IMR-90 (cell line): ENCODE results near the gene NPB. TPM values are rescaled to one million over a fixed set of nuclear protein-coding genes. Genes with fewer than 3 reads are reported as not detected.

Experiments
- ATAC-seq: fragments of 200-7000 bp; cut with Tn5 transposase; 2 replicates; pipeline ENCODE4 v1.9.1; 2020; ENCODE audit warnings: low read depth, mild to moderate bottlenecking, moderate library complexity
- BruUV-seq: library from RNA; stranded (reverse); fragments of 400-500 nt; replicated peaks from 2 replicates; lab custom pipeline; 2021; lab: Mats Ljungman, UMichigan
- CTCF ChIA-PET: fragments of 300-600 bp; formaldehyde crosslinking; extraction: SDS; loops from one replicate; lab custom pipeline; 2021; ENCODE audit warnings: antibody characterized with exemption; lab: Yijun Ruan, JAX
- POLR2A ChIA-PET: fragments of 300-600 bp; sonication (Branson Sonifier 250); formaldehyde crosslinking; loops from one replicate; lab custom pipeline; 2022; ENCODE audit warnings: antibody characterized with exemption; ENCODE audit not compliant: unreplicated experiment; lab: Charles Lee
- DNase-seq: peaks from one replicate; pipeline ENCODE4 v3.0.0; 2013
- H2AFZ ChIP-seq: replicated peaks from 2 replicates; pipeline ENCODE3; 2013; ENCODE audit warnings: low read length, mild to moderate bottlenecking; ENCODE audit not compliant: poor library complexity
- H2AK5ac ChIP-seq: 2 replicates; pipeline ENCODE4 v1.6.1; 2013; ENCODE audit warnings: low read depth, low read length, inconsistent platforms
- H2AK9ac ChIP-seq: replicated peaks from 2 replicates; pipeline ENCODE3; 2013; ENCODE audit warnings: mild to moderate bottlenecking, low read depth, low read length, moderate library complexity; ENCODE audit not compliant: poor library complexity
- H2BK120ac ChIP-seq: 2 replicates; pipeline ENCODE4 v1.6.1; 2013; ENCODE audit warnings: low read depth, low read length, inconsistent platforms
- H2BK15ac ChIP-seq: 3 replicates; pipeline ENCODE4 v1.6.1; 2013; ENCODE audit warnings: low read depth, low read length, inconsistent platforms
- H2BK20ac ChIP-seq: 2 replicates; pipeline ENCODE4 v1.6.1; 2013; ENCODE audit warnings: low read depth, mild to moderate bottlenecking, inconsistent platforms, low read length, moderate library complexity
- H2BK5ac ChIP-seq: 2 replicates; pipeline ENCODE4 v1.6.1; 2013; ENCODE audit warnings: mild to moderate bottlenecking, low read depth, low read length, inconsistent platforms; ENCODE audit not compliant: poor library complexity, severe bottlenecking
- H3K14ac ChIP-seq: replicated peaks from 2 replicates; pipeline ENCODE4 v1.6.1; 2013; ENCODE audit warnings: low read depth, low read length, inconsistent platforms
- H3K18ac ChIP-seq: 2 replicates; pipeline ENCODE4 v1.6.1; 2013; ENCODE audit warnings: low read depth, low read length, control low read depth
- H3K23ac ChIP-seq: 2 replicates; pipeline ENCODE4 v1.6.1; 2013; ENCODE audit warnings: low read depth, low read length, inconsistent platforms
- H3K27ac ChIP-seq: 2 replicates; pipeline ENCODE4 v1.5.1; 2013; ENCODE audit warnings: mild to moderate bottlenecking, control low read depth, low read length; ENCODE audit not compliant: insufficient read depth
- H3K27me3 ChIP-seq: 2 replicates; pipeline ENCODE4 v1.6.1; 2013; ENCODE audit warnings: low read length; ENCODE audit not compliant: control insufficient read depth, insufficient read depth
- H3K36me3 ChIP-seq: 2 replicates; pipeline ENCODE4 v1.6.1; 2013; ENCODE audit warnings: low read length, mixed read lengths; ENCODE audit not compliant: control insufficient read depth, insufficient read depth
- H3K4ac ChIP-seq: 2 replicates; pipeline ENCODE4 v1.6.1; 2013; ENCODE audit warnings: low read depth, low read length, inconsistent platforms
- H3K4me1 ChIP-seq: 2 replicates; pipeline ENCODE4 v1.6.1; 2013; ENCODE audit warnings: low read length, mixed read lengths; ENCODE audit not compliant: control insufficient read depth, insufficient read depth
- H3K4me2 ChIP-seq: 2 replicates; pipeline ENCODE4 v1.6.1; 2013; ENCODE audit warnings: low read depth, mild to moderate bottlenecking, control low read depth, low read length, moderate library complexity
- H3K4me3 ChIP-seq: 2 replicates; pipeline ENCODE4 v1.5.1; 2013; ENCODE audit warnings: low read depth, mild to moderate bottlenecking, control low read depth, low read length, moderate library complexity; ENCODE audit not compliant: insufficient read depth
- H3K56ac ChIP-seq: 2 replicates; pipeline ENCODE4 v1.6.1; 2013; ENCODE audit warnings: low read length, inconsistent platforms; ENCODE audit not compliant: insufficient read depth; ENCODE audit errors: extremely low read depth
- H3K79me1 ChIP-seq, 2 experiments: 2 replicates each; pipeline ENCODE4 v1.6.1; 2013; ENCODE audit warnings: low read length in 2 of 2, inconsistent platforms in 1 of 2, low read depth in 1 of 2
- H3K9ac ChIP-seq: 2 replicates; pipeline ENCODE4 v1.6.1; 2013; ENCODE audit warnings: low read depth, low read length, control low read depth
- H3K9me1 ChIP-seq: 2 replicates; pipeline ENCODE4 v1.6.1; 2013; ENCODE audit warnings: low read length, inconsistent platforms; ENCODE audit not compliant: insufficient read depth
- H3K9me3 ChIP-seq: 2 replicates; pipeline ENCODE4 v1.6.1; 2013; ENCODE audit warnings: low read length; ENCODE audit not compliant: control insufficient read depth, insufficient read depth
- H4K20me1 ChIP-seq: 2 replicates; pipeline ENCODE4 v1.6.1; 2013; ENCODE audit warnings: low read length, inconsistent platforms; ENCODE audit not compliant: insufficient read depth
- H4K5ac ChIP-seq: 2 replicates; pipeline ENCODE4 v1.6.1; 2013; ENCODE audit warnings: mild to moderate bottlenecking, low read depth, low read length, control low read depth
- H4K8ac ChIP-seq, 2 experiments: 2 replicates each; pipeline ENCODE4 v1.6.1; 2013; ENCODE audit warnings: low read depth in 2 of 2, low read length in 2 of 2, control low read depth in 1 of 2, inconsistent platforms in 1 of 2
- H4K91ac ChIP-seq: 2 replicates; pipeline ENCODE4 v1.6.1; 2013; ENCODE audit warnings: low read depth, low read length, inconsistent platforms; ENCODE audit not compliant: insufficient read depth
- BHLHE40 ChIP-seq: fragments of 150-350 bp; IDR thresholded peaks from 2 replicates; pipeline ENCODE4 v1.6.1; 2016; ENCODE audit warnings: mild to moderate bottlenecking, low read depth, low read length
- FOS ChIP-seq: fragments of 150-350 bp; IDR thresholded peaks from 2 replicates; pipeline ENCODE4 v1.6.1; 2016; ENCODE audit warnings: low read depth, low read length
- MAFK ChIP-seq: IDR thresholded peaks from 2 replicates; pipeline ENCODE4 v1.6.1; 2012; ENCODE audit warnings: low read depth, low read length, improper control_type of control experiment
- MXI1 ChIP-seq: IDR thresholded peaks from 2 replicates; pipeline ENCODE4 v1.6.1; 2012; ENCODE audit warnings: low read depth, mild to moderate bottlenecking, low read length, moderate library complexity, borderline replicate concordance
- WGBS, 2 experiments: methylation state at CpG; one replicate each; pipeline versions ENCODE4 v1.1.5 to v1.1.7; 2013; ENCODE audit warnings: missing lambda C conversion rate in 2 of 2; ENCODE audit not compliant: insufficient read length in 1 of 2; ENCODE audit errors: extremely low coverage in 2 of 2; 5-methylcytosine and 5-hydroxymethylcytosine counted together
- dilution Hi-C: fragments of 300-500 bp; cut with HindIII; formaldehyde crosslinking; loops from one replicate; pipeline ENCODE4 v1.14.3; 2018; ENCODE audit warnings: low sequenced_read_pairs; ENCODE audit not compliant: unreplicated experiment
- in situ Hi-C: fragments of 300-500 bp; cut with MboI; formaldehyde crosslinking; loops from 3 replicates; pipeline ENCODE4 v1.14.3; 2019; ENCODE audit warnings: low sequenced_read_pairs, inconsistent platforms, mixed read lengths
- intact Hi-C: fragments of 100-400 bp; cut with micrococcal nuclease; formaldehyde crosslinking; loops from 2 replicates; pipeline ENCODE4 v1.10.0; 2022
- polyA plus RNA-seq, 3 experiments: library from polyadenylated mRNA; depleted of rRNA; stranded (reverse); fragments of >200 nt; gene quantifications; 2 replicates each; pipeline ENCODE4 v1.2.3, GENCODE V29; 2012; ENCODE audit warnings: low replicate concordance in 1 of 3
- total RNA-seq: library from RNA; depleted of rRNA; stranded (reverse); fragments of >200 nt; gene quantifications from 2 replicates; pipeline ENCODE4 v1.2.3, GENCODE V29; 2012

NPB gene
- total and polyA plus RNA-seq, 2 of the 4 experiments (the other 2 are of a cell fraction), result 0.51 TPM; not detected in 1

DNA sequence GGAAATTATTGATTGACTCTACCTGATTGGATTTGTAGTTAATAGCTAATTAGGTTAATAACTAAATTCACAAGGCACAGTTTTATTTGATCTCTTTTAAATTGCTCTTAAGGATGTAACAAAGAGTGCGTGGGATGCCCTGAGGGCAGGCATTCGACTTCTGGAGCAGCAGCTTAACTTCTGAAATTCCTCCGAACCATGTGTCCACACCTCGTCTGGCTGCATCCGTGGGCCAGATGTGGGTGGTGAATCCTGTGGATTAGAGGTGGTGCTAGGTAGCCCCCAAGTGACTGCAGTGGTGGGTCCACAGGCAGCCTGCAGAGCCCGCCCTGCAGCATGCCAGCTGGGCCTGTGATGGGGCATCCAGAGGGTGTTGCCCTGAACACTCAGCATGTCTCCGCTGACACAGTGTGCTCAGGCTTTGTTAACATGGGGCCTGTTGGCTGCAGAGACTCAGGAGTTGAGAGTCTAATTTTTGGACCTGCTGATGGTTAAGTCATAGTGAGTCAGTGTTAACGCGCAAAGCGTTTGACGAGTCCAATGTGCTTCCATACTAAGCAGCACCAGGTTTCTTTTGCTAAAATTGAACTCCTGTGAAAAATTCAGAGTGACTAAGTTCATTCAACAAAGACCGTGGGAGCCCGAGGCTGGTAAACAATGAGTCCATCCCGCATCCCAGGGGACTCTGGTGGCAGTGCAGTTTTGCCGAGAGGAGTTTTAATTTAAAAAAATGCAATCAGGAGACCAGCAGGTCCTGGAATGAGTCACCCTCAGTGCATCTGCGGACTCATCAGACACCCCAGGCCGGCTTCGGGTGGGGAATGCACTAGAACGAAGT, 3.8 kb upstream of the NPB start:
- Histone ChIP-seq H3K18ac (no peak overlapping the region), H3K14ac (no peak overlapping the region), H4K5ac (no peak overlapping the region), H3K4ac (no peak overlapping the region), H3K9me1 (peaks cover 13% of the 10 kb centered on the region; the same call in 1 of the 2 replicates), H3K27me3 (no peaks in the 10 kb centered on the region), H2BK20ac (no peak overlapping the region), H3K9me3 (no peaks in the 10 kb centered on the region), H3K9ac (no peak overlapping the region), H2AK5ac (no peak overlapping the region), H2AK9ac (no peak overlapping the region), H4K20me1 (peaks cover 26% of the 10 kb centered on the region), H2BK15ac (no peak overlapping the region), H3K79me1 (peaks cover 14 to 54% of the 10 kb centered on the region in 2 experiments; a peak in 3 of 4 replicates), H3K4me1 (peaks cover 14% of the 10 kb centered on the region), H3K23ac (0 out of 2 replicates have a peak overlapping the region, but pooled peaks have one; percentile 4), H4K91ac (no peak overlapping the region), H3K56ac (no peak overlapping the region), H3K36me3 (peaks cover 40% of the 10 kb centered on the region), H2BK5ac (peak overlapping the region; percentile 23), H3K4me3 (no peak overlapping the region), H4K8ac (no peak overlapping the region), H3K27ac (no peak overlapping the region; the same call in 1 of the 2 replicates), H2BK120ac (no peak overlapping the region), H2AFZ (no peak overlapping the region), H3K4me2 (no peak overlapping the region)
- dilution Hi-C loops (no loop called here), intact Hi-C loops (no loop called here), in situ Hi-C loops (no loop called here)
- TF ChIP-seq MAFK (no peak), MXI1 (0 out of 2 replicates have a peak, but pooled peaks have one; percentile 31), FOS (peak; percentile 19; the same call in 1 of the 2 replicates), BHLHE40 (peak; percentile 44)
- DNase-seq, result peak; percentile 81
- ATAC-seq, result peak; percentile 30
- no TSS peak for BruUV-seq
- CTCF ChIA-PET, result no interaction called here
- 72% methylated on average over 10 of the region's 19 CpGs; no CpG with 5 or more reads in 1 of the 2 experiments for WGBS, 2 experiments
- POLR2A ChIA-PET, result interaction anchor here (0.6 to 0.7 kb wide), 2 partner anchors 17 to 222 kb away, joined by 3 to 9 read pairs; no protein-coding TSS in a partner anchor
